H1 (cell line): Measurements from ENCODE around the gene ITPR1. TPM values are rescaled to one million over a fixed set of nuclear protein-coding genes. Genes with fewer than 3 reads are reported as not detected.

Experiments used
- CTCF ChIA-PET: fragments of 300-600 bp; sonication (Branson Sonifier 250); formaldehyde crosslinking; loops from one replicate; lab custom pipeline; 2021; ENCODE audit not compliant: partially characterized antibody; lab: Charles Lee
- POLR2A ChIA-PET: fragments of 300-600 bp; sonication (Branson Sonifier 250); formaldehyde crosslinking; loops from one replicate; lab custom pipeline; 2021; ENCODE audit warnings: inconsistent platforms; ENCODE audit not compliant: partially characterized antibody; lab: Charles Lee
- DNase-seq, 2 experiments: peaks; one replicate each; pipeline versions ENCODE4 v3.0.0 to v3.0.0-alpha.2; 2010 to 2022; ENCODE audit warnings: low spot score in 2 of 2, low read depth in 1 of 2, mixed read lengths in 1 of 2
- FAIRE-seq: peaks from 2 replicates; lab custom pipeline; 2011; peaks lifted over from hg19 to GRCh38; lab: Jason Lieb, UNC
- H2AFZ ChIP-seq: 2 replicates; pipeline ENCODE4 v1.8.1; 2012; ENCODE audit warnings: low read length, inconsistent platforms
- H2AK5ac ChIP-seq: 2 replicates; pipeline ENCODE4 v1.6.1; 2013; ENCODE audit warnings: low read depth, low read length
- H2BK120ac ChIP-seq: replicated peaks from 2 replicates; pipeline ENCODE3; 2013; ENCODE audit warnings: low read depth, low read length, inconsistent platforms
- H2BK12ac ChIP-seq: 2 replicates; pipeline ENCODE4 v1.6.1; 2013; ENCODE audit warnings: low read depth, low read length
- H2BK15ac ChIP-seq: 2 replicates; pipeline ENCODE4 v1.6.1; 2013; ENCODE audit warnings: low read length
- H2BK20ac ChIP-seq: 2 replicates; pipeline ENCODE4 v1.6.1; 2013; ENCODE audit warnings: low read length
- H2BK5ac ChIP-seq: 2 replicates; pipeline ENCODE4 v1.6.1; 2013; ENCODE audit warnings: low read depth, low read length
- H3K14ac ChIP-seq: 2 replicates; pipeline ENCODE4 v1.6.1; 2013; ENCODE audit warnings: inconsistent platforms; ENCODE audit not compliant: insufficient read length
- H3K18ac ChIP-seq: 2 replicates; pipeline ENCODE4 v1.6.1; 2013; ENCODE audit warnings: low read length; ENCODE audit errors: extremely low read depth
- H3K23ac ChIP-seq: 2 replicates; pipeline ENCODE4 v1.6.1; 2013; ENCODE audit warnings: inconsistent platforms; ENCODE audit not compliant: insufficient read length
- H3K23me2 ChIP-seq: 2 replicates; pipeline ENCODE4 v1.6.1; 2013; ENCODE audit warnings: low read depth, low read length
- H3K27ac ChIP-seq: 2 replicates; pipeline ENCODE4 v1.6.1; 2011; ENCODE audit warnings: low read depth, low read length, inconsistent platforms
- H3K27me3 ChIP-seq, 4 experiments: replicated peaks in 1 of 4; 1 replicate in 1 of 4; 2 replicates in 3 of 4; pipeline versions ENCODE4 v1.6.1 to v1.8.1; 2011 to 2013; ENCODE audit warnings: low read length in 3 of 4, mild to moderate bottlenecking in 3 of 4, inconsistent platforms in 2 of 4, mixed read lengths in 2 of 4, moderate library complexity in 1 of 4; ENCODE audit not compliant: control insufficient read depth in 3 of 4, insufficient read depth in 3 of 4; ENCODE audit errors: extremely low read depth in 1 of 4
- H3K36me3 ChIP-seq, 4 experiments: 2 replicates each; pipeline versions ENCODE4 v1.6.1 to v1.8.1; 2011 to 2013; ENCODE audit warnings: mild to moderate bottlenecking in 4 of 4, low read length in 3 of 4, moderate library complexity in 2 of 4, control low read depth in 1 of 4, inconsistent platforms in 1 of 4; ENCODE audit not compliant: insufficient read depth in 4 of 4, control insufficient read depth in 2 of 4
- H3K4ac ChIP-seq: replicated peaks from 2 replicates; pipeline ENCODE3; 2013; ENCODE audit warnings: low read length, low read depth, mixed read lengths, inconsistent platforms; ENCODE audit not compliant: insufficient read length
- H3K4me1 ChIP-seq, 4 experiments: replicated peaks in 1 of 4; 1 replicate in 1 of 4; 2 replicates in 3 of 4; pipeline versions ENCODE4 v1.6.1 to v1.8.1; 2011 to 2013; ENCODE audit warnings: low read length in 3 of 4, inconsistent platforms in 2 of 4, mixed read lengths in 1 of 4; ENCODE audit not compliant: insufficient read depth in 4 of 4, control insufficient read depth in 3 of 4
- H3K4me2 ChIP-seq, 2 experiments: 2 replicates each; pipeline versions ENCODE4 v1.6.1 to v1.8.1; 2011 to 2013; ENCODE audit warnings: low read depth in 2 of 2, low read length in 2 of 2, control low read depth in 1 of 2, inconsistent platforms in 1 of 2, mild to moderate bottlenecking in 1 of 2; ENCODE audit not compliant: insufficient read depth in 1 of 2
- H3K4me3 ChIP-seq, 4 experiments: fragments of 200-600, 300-600 bp in 1 of 4; sonication (generic), shearing (Covaris generic), sonication (Bioruptor Twin) in 1 of 4; 2 replicates each; pipeline versions ENCODE4 v1.5.1 to v1.8.1; 2011 to 2016; ENCODE audit warnings: low read length in 4 of 4, low read depth in 3 of 4, control low read depth in 2 of 4, inconsistent platforms in 2 of 4, mild to moderate bottlenecking in 2 of 4, mixed read lengths in 1 of 4, moderate library complexity in 1 of 4; ENCODE audit not compliant: insufficient read depth in 2 of 4; ENCODE audit errors: extremely low read depth in 1 of 4
- H3K56ac ChIP-seq: replicated peaks from 2 replicates; pipeline ENCODE3; 2013; ENCODE audit warnings: low read depth, mild to moderate bottlenecking, mixed read lengths, low read length, inconsistent platforms; ENCODE audit not compliant: insufficient read length
- H3K79me1 ChIP-seq: 2 replicates; pipeline ENCODE4 v1.6.1; 2013; ENCODE audit warnings: low read depth, low read length, control low read depth
- H3K79me2 ChIP-seq, 2 experiments: 2 replicates each; pipeline versions ENCODE4 v1.6.1 to v1.8.1; 2012 to 2013; ENCODE audit warnings: low read length in 2 of 2, mild to moderate bottlenecking in 2 of 2, inconsistent platforms in 1 of 2; ENCODE audit not compliant: insufficient read depth in 2 of 2, control insufficient read depth in 1 of 2
- H3K9ac ChIP-seq, 4 experiments: replicated peaks in 1 of 4; 1 replicate in 1 of 4; 2 replicates in 3 of 4; pipeline versions ENCODE4 v1.6.1 to v1.8.1; 2011 to 2013; ENCODE audit warnings: low read depth in 3 of 4, low read length in 3 of 4, control low read depth in 2 of 4, mild to moderate bottlenecking in 2 of 4, moderate library complexity in 2 of 4, inconsistent platforms in 1 of 4; ENCODE audit errors: extremely low read depth in 1 of 4
- H3K9me3 ChIP-seq, 2 experiments: 2 replicates each; pipeline versions ENCODE4 v1.6.1 to v1.8.1; 2012 to 2013; ENCODE audit warnings: mild to moderate bottlenecking in 2 of 2, moderate library complexity in 2 of 2, control low read depth in 1 of 2, inconsistent platforms in 1 of 2, low read depth in 1 of 2, low read length in 1 of 2, mixed read lengths in 1 of 2; ENCODE audit not compliant: insufficient read depth in 2 of 2
- H4K20me1 ChIP-seq, 2 experiments: replicated peaks in 1 of 2; 2 replicates each; pipeline versions ENCODE3 to v1.8.1; 2011 to 2013; ENCODE audit warnings: inconsistent platforms in 2 of 2, low read length in 2 of 2, mild to moderate bottlenecking in 1 of 2; ENCODE audit not compliant: insufficient read depth in 2 of 2, control insufficient read depth in 1 of 2
- H4K5ac ChIP-seq: 2 replicates; pipeline ENCODE4 v1.6.1; 2013; ENCODE audit warnings: low read length, low read depth, mixed read lengths, inconsistent platforms; ENCODE audit not compliant: insufficient read length
- H4K8ac ChIP-seq: 2 replicates; pipeline ENCODE4 v1.8.0; 2013; ENCODE audit warnings: mild to moderate bottlenecking, moderate library complexity, low read length, inconsistent platforms; ENCODE audit not compliant: insufficient read depth; ENCODE audit errors: extremely low read depth
- H4K91ac ChIP-seq: replicated peaks from 2 replicates; pipeline ENCODE3; 2013; ENCODE audit warnings: low read length, mixed read lengths, inconsistent platforms; ENCODE audit not compliant: insufficient read length
- ATF3 ChIP-seq: IDR thresholded peaks from 2 replicates; pipeline ENCODE4 v1.6.1; 2011; ENCODE audit warnings: low read depth, mild to moderate bottlenecking, low read length; ENCODE audit not compliant: insufficient read depth
- BRCA1 ChIP-seq: IDR thresholded peaks from 2 replicates; pipeline ENCODE4 v1.6.1; 2012; ENCODE audit warnings: low read depth, low read length, improper control_type of control experiment
- CBX5 ChIP-seq: fragments of 300-800, 300-1000 bp; sonication (generic); IDR thresholded peaks from 2 replicates; pipeline ENCODE4 v1.7.1; 2016; ENCODE audit warnings: antibody characterized with exemption, low read length, low read depth
- CREB1 ChIP-seq: IDR thresholded peaks from 2 replicates; pipeline ENCODE4 v1.6.1; 2012; ENCODE audit warnings: inconsistent platforms
- EZH2 ChIP-seq: fragments of 200-600 bp; sonication (generic); IDR thresholded peaks from 2 replicates; pipeline ENCODE4 v1.7.1; 2012; ENCODE audit warnings: low read depth, mild to moderate bottlenecking, moderate library complexity, low read length, inconsistent platforms; ENCODE audit not compliant: severe bottlenecking
- JUN ChIP-seq: IDR thresholded peaks from 2 replicates; pipeline ENCODE4 v1.6.1; 2011; ENCODE audit warnings: low read depth, mild to moderate bottlenecking, improper control_type of control experiment, low read length
- RAD21 ChIP-seq, 2 experiments: IDR thresholded peaks in 1 of 2; conservative IDR thresholded peaks in 1 of 2; 2 replicates each; pipeline ENCODE4 v1.6.1; 2011; ENCODE audit warnings: low read depth in 2 of 2, low read length in 2 of 2, improper control_type of control experiment in 1 of 2, inconsistent platforms in 1 of 2, mild to moderate bottlenecking in 1 of 2, moderate library complexity in 1 of 2
- SP1 ChIP-seq: IDR thresholded peaks from 2 replicates; pipeline ENCODE4 v1.6.1; 2011; ENCODE audit warnings: low read depth, low read length
- SP2 ChIP-seq: IDR thresholded peaks from 2 replicates; pipeline ENCODE4 v1.6.1; 2012; ENCODE audit warnings: mild to moderate bottlenecking, low read length, inconsistent platforms
- SRF ChIP-seq: IDR thresholded peaks from 2 replicates; pipeline ENCODE4 v1.6.1; 2011; ENCODE audit warnings: mild to moderate bottlenecking, low read depth, low read length, moderate library complexity
- ZNF274 ChIP-seq: IDR thresholded peaks from 2 replicates; pipeline ENCODE4 v1.7.0; 2012; ENCODE audit warnings: low read length, borderline replicate concordance; ENCODE audit errors: extremely low read depth
- WGBS, 2 experiments: shearing (Covaris generic) in 1 of 2; methylation state at CpG; one replicate each; pipeline versions ENCODE4 v1.1.6 to v1.1.7; 2013 to 2015; ENCODE audit warnings: low lambda C conversion rate in 2 of 2, mixed read lengths in 2 of 2, inconsistent platforms in 1 of 2, low coverage in 1 of 2, missing lambda C conversion rate in 1 of 2; ENCODE audit not compliant: insufficient replicate concordance in 2 of 2, insufficient coverage in 1 of 2, insufficient read length in 1 of 2; ENCODE audit errors: extremely low coverage in 1 of 2, missing lambda C conversion rate in 1 of 2; 5-methylcytosine and 5-hydroxymethylcytosine counted together
- polyA plus RNA-seq, 7 experiments: library from polyadenylated mRNA; depleted of rRNA in 3 of 7; stranded (reverse) in 5 of 7; unstranded in 2 of 7; fragments of >200 nt in 5 of 7; fragments of 200-250 nt in 2 of 7; gene quantifications; 1 replicate in 5 of 7; 2 replicates in 1 of 7; 4 replicates in 1 of 7; pipeline versions ENCODE4 v1.2.1 to v1.2.3, GENCODE V29; 2011 to 2013; ENCODE audit warnings: missing spikeins in 2 of 7, mixed read lengths in 2 of 7
- total RNA-seq: library from RNA; stranded (reverse); fragmentation: NEBNext Ultra II Directional; extraction: Animal tissue kit (Norgen Biotek cat#: 25700); gene quantifications from 2 replicates; pipeline ENCODE4 v1.2.1, GENCODE V29; 2021

Gene ITPR1
- total and polyA plus RNA-seq, 2 of the 8 experiments (the other 6 are each of a cell fraction or from before 2014, with no cell fraction given) = 2.5 to 16.3 TPM

GRCh38 chr3:4577721-4578120 lies 84.6 kb downstream of the ITPR1 start:
- FAIRE-seq = no peak
- 86% methylated on average over 3 of the region's 3 CpGs; no CpG with 5 or more reads in 1 of the 2 experiments for WGBS, 2 experiments

More at GRCh38 chr3:4577721-4578120, 84.6 kb downstream of the ITPR1 start:
- TF ChIP-seq JUN = no peak
- no peak for TF ChIP-seq RAD21 (IDR thresholded peaks at IDR 0.05 in 1 of 2, conservative IDR thresholded peaks at IDR 0.05 in 1 of 2; ENCODE audit: low read depth in 2 of 2, low read length in 2 of 2)
- no peak for TF ChIP-seq CBX5
- TF ChIP-seq EZH2 = no peak
- TF ChIP-seq BRCA1 = no peak
- TF ChIP-seq SP1 = no peak
- no peak for TF ChIP-seq CREB1
- TF ChIP-seq SRF = no peak
- TF ChIP-seq SP2 = no peak
- TF ChIP-seq ATF3 = no peak
- no peak for TF ChIP-seq ZNF274
- Histone ChIP-seq H2BK120ac (no peak overlapping the region), H3K9ac (no peak overlapping the region), H2BK5ac (no peak overlapping the region), H3K14ac (no peak overlapping the region), H4K8ac (no peak overlapping the region), H3K18ac (no peak overlapping the region), H2BK12ac (no peak overlapping the region), H3K79me2 (no peaks in the 10 kb centered on the region), H3K27me3 (no peaks in the 10 kb centered on the region), H3K4me3 (no peak overlapping the region), H3K79me1 (no peaks in the 10 kb centered on the region), H3K9me3 (no peaks in the 10 kb centered on the region), H3K4ac (no peak overlapping the region), H2AK5ac (no peak overlapping the region), H3K4me1 (peaks cover 0 to 5% (median 0%) of the 10 kb centered on the region in 4 experiments; a peak in 2 of 7 replicates), H3K4me2 (no peak overlapping the region), H3K23ac (no peak overlapping the region), H4K91ac (no peak overlapping the region), H2BK15ac (no peak overlapping the region), H3K23me2 (no peaks in the 10 kb centered on the region), H4K20me1 (no peaks in the 10 kb centered on the region), H3K36me3 (no peaks in the 10 kb centered on the region), H2BK20ac (no peak overlapping the region), H3K56ac (no peak overlapping the region), H4K5ac (no peak overlapping the region), H2AFZ (no peak overlapping the region), H3K27ac (no peak overlapping the region)
- CTCF ChIA-PET = interaction anchor here (1.0 to 1.7 kb wide), 5 partner anchors 12 to 239 kb away, joined by 3 to 6 read pairs (median 5); no protein-coding TSS in a partner anchor
- no peak for DNase-seq
- POLR2A ChIA-PET = interaction anchor here (0.5 to 1.8 kb wide), 2 partner anchors 12 to 84 kb away, joined by 3 to 10 read pairs; partner anchors contain the start of gene ITPR1
